GM23338 (cell line): ENCODE results near the gene FBXO17. TPM values are rescaled to one million over a fixed set of nuclear protein-coding genes. Genes with fewer than 3 reads are reported as not detected.

Source experiments
- ATAC-seq: fragments of 200-7000 bp; cut with Tn5 transposase; 3 replicates; pipeline ENCODE4 v1.9.1; 2020
- DNase-seq: peaks from one replicate; pipeline ENCODE4 v3.0.0-alpha.2; 2015; ENCODE audit warnings: low spot score
- H2AFZ ChIP-seq: fragments of 200-600 bp; sonication (generic); 2 replicates; pipeline ENCODE4 v1.8.0; 2016; ENCODE audit warnings: antibody characterized with exemption, mild to moderate bottlenecking, moderate library complexity
- H3F3A ChIP-seq: fragments of 200-600 bp; sonication (generic); replicated peaks from 2 replicates; pipeline ENCODE4 v1.8.0; 2017; ENCODE audit warnings: antibody characterized with exemption, mixed run types, low read depth
- H3K27ac ChIP-seq: fragments of 200-600 bp; sonication (generic); 2 replicates; pipeline ENCODE4 v1.6.1; 2016; ENCODE audit warnings: low read depth
- H3K27me3 ChIP-seq: fragments of 200-600 bp; sonication (generic); 2 replicates; pipeline ENCODE4 v1.8.0; 2016; ENCODE audit warnings: mild to moderate bottlenecking, mixed run types, moderate library complexity; ENCODE audit not compliant: insufficient read depth
- H3K36me3 ChIP-seq: fragments of 200-600 bp; sonication (generic); 2 replicates; pipeline ENCODE4 v1.8.0; 2016; ENCODE audit warnings: mild to moderate bottlenecking; ENCODE audit not compliant: insufficient read depth
- H3K4me1 ChIP-seq: fragments of 200-600 bp; sonication (generic); 2 replicates; pipeline ENCODE4 v1.8.0; 2016; ENCODE audit warnings: mild to moderate bottlenecking, moderate library complexity; ENCODE audit not compliant: insufficient read depth
- H3K4me2 ChIP-seq: fragments of 200-600 bp; sonication (generic); 2 replicates; pipeline ENCODE4 v1.7.1; 2017; ENCODE audit warnings: mixed run types
- H3K4me3 ChIP-seq: fragments of 200-600 bp; sonication (generic); 2 replicates; pipeline ENCODE4 v1.6.1; 2016; ENCODE audit warnings: mixed run types
- H3K79me2 ChIP-seq: fragments of 200-600 bp; sonication (generic); replicated peaks from 2 replicates; pipeline ENCODE4 v1.8.0; 2017; ENCODE audit warnings: mild to moderate bottlenecking; ENCODE audit not compliant: insufficient read depth
- H3K9me2 ChIP-seq: fragments of 200-600 bp; sonication (generic); 2 replicates; pipeline ENCODE4 v1.8.0; 2017; ENCODE audit not compliant: insufficient read depth
- H4K20me1 ChIP-seq: fragments of 200-600 bp; sonication (generic); replicated peaks from 2 replicates; pipeline ENCODE4 v1.8.0; 2017; ENCODE audit warnings: mild to moderate bottlenecking; ENCODE audit not compliant: insufficient read depth
- H3K27ac Mint-ChIP-seq: 2 replicates; pipeline ENCODE4 v1.8.0; 2020; ENCODE audit warnings: inconsistent platforms, mild to moderate bottlenecking, moderate library complexity, mixed read lengths
- H3K27me3 Mint-ChIP-seq: 3 replicates; pipeline ENCODE4 v1.8.0; 2022; ENCODE audit warnings: low read depth, mild to moderate bottlenecking, moderate library complexity, mixed read lengths, inconsistent platforms; ENCODE audit not compliant: insufficient read depth, poor library complexity
- H3K36me3 Mint-ChIP-seq: 3 replicates; pipeline ENCODE4 v1.8.0; 2021; ENCODE audit warnings: low read depth, mild to moderate bottlenecking, inconsistent platforms, moderate library complexity, mixed read lengths
- H3K4me1 Mint-ChIP-seq: 3 replicates; pipeline ENCODE4 v1.8.0; 2020; ENCODE audit warnings: mild to moderate bottlenecking, inconsistent platforms, mixed read lengths
- H3K4me3 Mint-ChIP-seq: 3 replicates; pipeline ENCODE4 v1.8.0; 2021; ENCODE audit warnings: moderate library complexity, mild to moderate bottlenecking, inconsistent platforms, mixed read lengths
- H3K9me3 Mint-ChIP-seq: 3 replicates; pipeline ENCODE4 v1.8.0; 2020; ENCODE audit warnings: moderate library complexity, mild to moderate bottlenecking, inconsistent platforms, mixed read lengths
- CREB1 ChIP-seq: fragments of 250-450 bp; sonication (Bioruptor Pico); IDR thresholded peaks from 2 replicates; pipeline ENCODE4 v1.5.0; 2020; ENCODE audit warnings: low read depth, mild to moderate bottlenecking, moderate library complexity
- ETS1 ChIP-seq: IDR thresholded peaks from 2 replicates; pipeline ENCODE4 v1.6.1; 2016; ENCODE audit warnings: antibody characterized with exemption
- EZH2 ChIP-seq: fragments of 200-600 bp; sonication (generic); IDR thresholded peaks from one replicate; pipeline ENCODE4 v1.8.0; 2017; ENCODE audit warnings: antibody characterized with exemption, mild to moderate bottlenecking, low read depth; ENCODE audit not compliant: unreplicated experiment
- EZH2phosphoT487 ChIP-seq: fragments of 200-600 bp; sonication (generic); IDR thresholded peaks from one replicate; pipeline ENCODE4 v1.8.1; 2018; ENCODE audit warnings: antibody characterized with exemption; ENCODE audit not compliant: unreplicated experiment
- JUNB ChIP-seq: IDR thresholded peaks from one replicate; pipeline ENCODE4 v1.6.1; 2016; ENCODE audit warnings: antibody characterized with exemption; ENCODE audit not compliant: unreplicated experiment
- NANOG ChIP-seq: IDR thresholded peaks from 2 replicates; pipeline ENCODE4 v1.6.1; 2016; ENCODE audit warnings: antibody characterized with exemption, borderline replicate concordance
- POLR2AphosphoS5 ChIP-seq: IDR thresholded peaks from 2 replicates; pipeline ENCODE4 v1.6.1; 2016; ENCODE audit warnings: antibody characterized with exemption, low read depth
- REST ChIP-seq: IDR thresholded peaks from one replicate; pipeline ENCODE4 v1.6.1; 2018; ENCODE audit warnings: antibody characterized with exemption; ENCODE audit not compliant: unreplicated experiment
- STAT1 ChIP-seq: IDR thresholded peaks from one replicate; pipeline ENCODE4 v1.6.1; 2016; ENCODE audit warnings: antibody characterized with exemption; ENCODE audit not compliant: unreplicated experiment
- ZNF331 ChIP-seq: fragments of 250-450 bp; sonication (Bioruptor Pico); IDR thresholded peaks from 2 replicates; pipeline ENCODE4 v1.5.0; 2020; ENCODE audit warnings: low read depth, mild to moderate bottlenecking, moderate library complexity
- polyA plus RNA-seq: library from polyadenylated mRNA; unstranded; fragments of >200 nt; fragmentation: Nextera tagmentation; extraction: Ambion mirVana; gene quantifications from 2 replicates; pipeline ENCODE4 v1.2.1, GENCODE V29; 2016
- total RNA-seq: library from RNA; depleted of rRNA; stranded (reverse); fragments of >200 nt; shearing (Covaris generic); gene quantifications from 2 replicates; pipeline ENCODE4 v1.2.3, GENCODE V29; 2014

The FBXO17 gene
- total and polyA plus RNA-seq, 2 experiments from 2014 or later = 17.2 to 29.0 TPM

GRCh38 chr19:38946229-38947010 is 29.1 kb downstream of the FBXO17 start:
- Mint-ChIP-seq H3K9me3 (peaks cover 4% of the 10 kb centered on the region; the same call in 2 of the 3 replicates), H3K4me3 (no peak overlapping the region), H3K36me3 (peaks cover 7% of the 10 kb centered on the region), H3K27ac (no peak overlapping the region), H3K4me1 (no peaks in the 10 kb centered on the region; the same call in 2 of the 3 replicates), H3K27me3 (peaks cover 17% of the 10 kb centered on the region)
- Histone ChIP-seq H2AFZ (no peak overlapping the region), H3K4me1 (no peaks in the 10 kb centered on the region), H3K4me3 (no peak overlapping the region), H3K27ac (no peak overlapping the region), H3K27me3 (no peaks in the 10 kb centered on the region), H3K9me2 (no peaks in the 10 kb centered on the region), H4K20me1 (peaks cover 6% of the 10 kb centered on the region; the same call in 1 of the 2 replicates), H3K36me3 (no peaks in the 10 kb centered on the region), H3K79me2 (no peaks in the 10 kb centered on the region), H3K4me2 (no peak overlapping the region), H3F3A (no peaks in the 10 kb centered on the region)
- TF ChIP-seq REST (peak; percentile 60), NANOG (no peak)
- DNase-seq = no peak
- no peak for ATAC-seq

DNA sequence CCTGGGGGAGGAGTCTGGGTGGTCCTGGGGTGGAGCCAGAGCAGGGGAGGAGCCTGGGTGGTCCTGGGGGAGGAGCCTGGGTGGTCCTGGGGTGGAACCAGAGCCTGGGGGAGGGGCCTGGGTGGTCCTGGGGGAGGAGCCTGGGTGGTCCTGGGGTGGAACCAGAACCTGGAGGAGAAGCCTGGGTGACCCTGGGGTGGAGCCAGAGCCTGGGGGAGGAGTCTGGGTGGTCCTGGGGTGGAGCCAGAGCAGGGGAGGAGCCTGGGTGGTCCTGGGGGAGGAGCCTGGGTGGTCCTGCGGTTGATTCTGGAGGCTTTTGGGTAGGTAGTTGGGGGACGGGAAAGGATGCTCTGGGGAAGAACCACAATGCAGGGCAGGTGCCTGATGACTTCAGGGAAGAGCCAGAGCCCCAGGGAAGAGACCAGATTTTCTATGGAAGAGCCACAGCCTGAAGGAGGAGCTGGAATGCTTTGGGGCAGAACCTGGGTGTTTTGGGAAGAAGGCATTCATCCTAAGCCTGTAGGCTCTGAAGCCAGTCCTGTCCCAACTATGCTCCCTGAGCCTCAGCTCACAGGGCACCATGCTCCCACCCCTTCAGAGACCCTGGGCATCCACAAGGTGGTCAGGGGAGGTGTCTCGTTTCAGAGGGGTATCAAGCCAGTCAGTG is 29.8 kb downstream of the FBXO17 start:
- no peaks in the 10 kb centered on the region for H3K79me2 ChIP-seq
- no peaks in the 10 kb centered on the region; the same call in 1 of the 2 replicates for H4K20me1 ChIP-seq
- no peak overlapping the region for H3K4me2 ChIP-seq
- no peaks in the 10 kb centered on the region for H3K36me3 ChIP-seq
- H3K27me3 ChIP-seq = no peaks in the 10 kb centered on the region
- Mint-ChIP-seq H3K4me3 (no peak overlapping the region), H3K9me3 (peaks cover 4% of the 10 kb centered on the region; the same call in 2 of the 3 replicates), H3K27me3 (peaks cover 17% of the 10 kb centered on the region), H3K4me1 (no peaks in the 10 kb centered on the region; the same call in 2 of the 3 replicates), H3K27ac (no peak overlapping the region), H3K36me3 (peaks cover 7% of the 10 kb centered on the region)
- no peak overlapping the region for H2AFZ ChIP-seq
- no peak overlapping the region for H3K4me3 ChIP-seq
- DNase-seq = peak; percentile 19
- no peaks in the 10 kb centered on the region for H3K4me1 ChIP-seq
- H3K9me2 ChIP-seq = no peaks in the 10 kb centered on the region
- ATAC-seq = no peak
- no peak overlapping the region for H3K27ac ChIP-seq
- H3F3A ChIP-seq = no peaks in the 10 kb centered on the region
- TF ChIP-seq STAT1 = no peak
- TF ChIP-seq CREB1 (CRISPR knock-in tag) = no peak
- no peak for TF ChIP-seq ETS1
- no peak for TF ChIP-seq EZH2
- no peak for TF ChIP-seq JUNB
- TF ChIP-seq REST = no peak
- no peak for TF ChIP-seq NANOG
- no peak for TF ChIP-seq EZH2phosphoT487
- TF ChIP-seq POLR2AphosphoS5 = no peak
- TF ChIP-seq ZNF331 = no peak
